BE2C (cell line): ENCODE data around the gene SORL1.

Experiments used
- DNase-seq: peaks from one replicate; pipeline ENCODE4 v3.0.0-alpha.2; 2020
- H3K27me3 ChIP-seq: fragments of 250-450 bp; sonication (Bioruptor Pico); 2 replicates; pipeline ENCODE4 v1.5.1; 2020; ENCODE audit warnings: mild to moderate bottlenecking
- H3K36me3 ChIP-seq: fragments of 250-450 bp; sonication (Bioruptor Pico); 2 replicates; pipeline ENCODE4 v1.5.1; 2020; ENCODE audit warnings: mild to moderate bottlenecking
- H3K4me1 ChIP-seq: fragments of 250-450 bp; sonication (Bioruptor Pico); 2 replicates; pipeline ENCODE4 v1.5.1; 2020
- H3K4me3 ChIP-seq: 2 replicates; pipeline ENCODE4 v1.5.1; 2011; ENCODE audit warnings: low read depth, low read length
- H3K9me3 ChIP-seq: fragments of 250-450 bp; sonication (Bioruptor Pico); 2 replicates; pipeline ENCODE4 v1.5.1; 2020
- CTCF ChIP-seq: IDR thresholded peaks from 2 replicates; pipeline ENCODE4 v1.5.1; 2012; ENCODE audit warnings: mild to moderate bottlenecking, low read depth, low read length

SORL1 gene

GRCh38 chr11:121448431-121448941, 3.6 kb upstream of the SORL1 start:
- TF ChIP-seq CTCF: no peak
- Histone ChIP-seq H3K36me3 (peaks cover 3% of the 10 kb centered on the region; the same call in 1 of the 2 replicates), H3K27me3 (no peaks in the 10 kb centered on the region), H3K9me3 (no peaks in the 10 kb centered on the region), H3K4me1 (peaks cover 2% of the 10 kb centered on the region), H3K4me3 (no peak overlapping the region)
- DNase-seq: no peak

GRCh38 chr11:121449123-121449522, 3.0 kb upstream of the SORL1 start:
- peaks cover 3% of the 10 kb centered on the region; the same call in 1 of the 2 replicates for H3K36me3 ChIP-seq
- no peak for DNase-seq
- H3K4me3 ChIP-seq: no peak overlapping the region
- no peaks in the 10 kb centered on the region for H3K9me3 ChIP-seq
- peaks cover 6% of the 10 kb centered on the region for H3K4me1 ChIP-seq
- no peaks in the 10 kb centered on the region for H3K27me3 ChIP-seq
- TF ChIP-seq CTCF: no peak

GRCh38 chr11:121449626-121450025, 2.5 kb upstream of the SORL1 start:
- Histone ChIP-seq H3K27me3 (no peaks in the 10 kb centered on the region), H3K9me3 (no peaks in the 10 kb centered on the region), H3K4me1 (peaks cover 6% of the 10 kb centered on the region), H3K4me3 (no peak overlapping the region), H3K36me3 (peaks cover 3% of the 10 kb centered on the region; the same call in 1 of the 2 replicates)
- no peak for TF ChIP-seq CTCF
- DNase-seq: no peak

GRCh38 chr11:121450401-121450800, 1.7 kb upstream of the SORL1 start:
- no peak overlapping the region for H3K4me3 ChIP-seq
- no peak for TF ChIP-seq CTCF
- H3K4me1 ChIP-seq: peaks cover 11% of the 10 kb centered on the region
- H3K36me3 ChIP-seq: peaks cover 3% of the 10 kb centered on the region; the same call in 1 of the 2 replicates
- no peaks in the 10 kb centered on the region for H3K27me3 ChIP-seq
- no peaks in the 10 kb centered on the region for H3K9me3 ChIP-seq
- no peak for DNase-seq

- peak overlapping the region; percentile 98 for H3K4me3 ChIP-seq
- H3K36me3 ChIP-seq: peaks cover 3% of the 10 kb centered on the region; the same call in 1 of the 2 replicates
- H3K4me1 ChIP-seq: peaks cover 11% of the 10 kb centered on the region
- TF ChIP-seq CTCF: no peak
- no peak for DNase-seq
- no peaks in the 10 kb centered on the region for H3K9me3 ChIP-seq
- no peaks in the 10 kb centered on the region for H3K27me3 ChIP-seq
Observed at GRCh38 chr11:121451178-121451985, 732 bp upstream of the SORL1 start.

- no peaks in the 10 kb centered on the region for H3K9me3 ChIP-seq
- H3K36me3 ChIP-seq: peaks cover 3% of the 10 kb centered on the region; the same call in 1 of the 2 replicates
- H3K4me1 ChIP-seq: peaks cover 11% of the 10 kb centered on the region
- H3K27me3 ChIP-seq: no peaks in the 10 kb centered on the region
- TF ChIP-seq CTCF: no peak; the same call in 1 of the 2 replicates
- H3K4me3 ChIP-seq: peak within 1 kb of the TSS; percentile 98
- DNase-seq: no peak
Observed at GRCh38 chr11:121452609-121453150, 566 bp downstream of the SORL1 start, which contains the start of gene SORL1-AS1. Gene SORL1-AS1, minus strand, starts transcription at chr11:121452967.
